Inferior parietal cortex (tissue), 1 donor: ENCODE measurements around the gene TMEM114.
A peak's percentile ranks its signal among the peaks of the same experiment; 100 is the strongest.

Experiments used
- DNase-seq: peaks from one replicate; pipeline ENCODE4 v3.0.0-alpha.2; 2016; ENCODE audit errors: extremely low spot score

TMEM114 gene

DNA sequence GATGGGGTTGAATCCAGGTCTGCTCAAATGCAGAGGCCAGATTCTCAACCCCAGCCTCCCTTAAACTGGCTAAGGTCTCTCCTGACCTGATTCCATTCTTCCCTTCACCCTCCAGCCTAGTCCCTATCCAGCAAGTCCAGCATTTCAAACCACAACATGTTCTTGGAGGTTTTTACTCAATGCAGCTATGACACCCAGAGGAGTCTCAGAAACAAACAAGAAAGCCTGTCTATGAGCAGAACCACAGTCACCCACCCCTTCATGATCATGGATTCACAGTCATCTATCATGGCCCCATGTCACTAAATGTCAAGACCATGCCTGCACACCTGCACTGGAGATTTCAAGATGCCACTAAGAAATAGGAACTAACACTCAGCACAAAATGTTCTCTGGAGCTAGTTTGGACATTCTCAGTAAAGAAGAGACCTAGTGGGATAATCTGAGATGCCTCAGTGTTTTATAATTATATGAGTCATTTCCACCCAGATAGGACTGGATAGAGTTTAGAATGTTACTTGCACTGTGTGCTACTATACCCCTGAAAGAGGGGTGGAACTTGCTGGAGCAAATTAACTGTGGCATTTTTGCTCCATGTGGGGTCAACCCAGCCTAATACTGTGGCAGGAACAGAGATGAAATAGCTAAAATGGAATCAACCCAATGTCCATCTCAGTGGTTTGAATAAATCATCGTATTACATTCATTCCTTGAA is 21.7 kb upstream of the TMEM114 start:
- DNase-seq = no peak

DNA sequence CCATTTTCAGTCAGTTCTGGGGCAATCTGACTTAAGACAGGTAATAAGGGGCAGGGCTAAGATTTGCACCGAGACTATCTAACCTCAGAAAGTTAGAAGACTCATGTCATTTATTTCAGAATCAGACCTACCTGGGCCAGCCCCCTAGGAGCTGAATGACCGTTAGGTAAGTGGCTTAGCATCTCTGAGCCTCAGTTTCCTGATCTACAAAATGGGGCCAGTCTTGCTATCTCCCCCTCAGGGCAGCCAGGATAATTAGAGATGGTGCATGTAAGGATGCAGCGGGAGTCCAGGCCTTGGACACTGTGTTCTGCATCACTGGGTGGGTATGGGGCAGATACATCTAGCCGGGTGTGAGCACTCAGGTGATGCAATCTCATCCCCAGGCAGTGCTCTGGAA is 20.8 kb upstream of the TMEM114 start:
- DNase-seq = no peak

GRCh38 chr16:8607214-8607613 is 16.9 kb upstream of the TMEM114 start:
- no peak for DNase-seq

GRCh38 chr16:8605554-8605953 is 15.2 kb upstream of the TMEM114 start:
- no peak for DNase-seq

DNA sequence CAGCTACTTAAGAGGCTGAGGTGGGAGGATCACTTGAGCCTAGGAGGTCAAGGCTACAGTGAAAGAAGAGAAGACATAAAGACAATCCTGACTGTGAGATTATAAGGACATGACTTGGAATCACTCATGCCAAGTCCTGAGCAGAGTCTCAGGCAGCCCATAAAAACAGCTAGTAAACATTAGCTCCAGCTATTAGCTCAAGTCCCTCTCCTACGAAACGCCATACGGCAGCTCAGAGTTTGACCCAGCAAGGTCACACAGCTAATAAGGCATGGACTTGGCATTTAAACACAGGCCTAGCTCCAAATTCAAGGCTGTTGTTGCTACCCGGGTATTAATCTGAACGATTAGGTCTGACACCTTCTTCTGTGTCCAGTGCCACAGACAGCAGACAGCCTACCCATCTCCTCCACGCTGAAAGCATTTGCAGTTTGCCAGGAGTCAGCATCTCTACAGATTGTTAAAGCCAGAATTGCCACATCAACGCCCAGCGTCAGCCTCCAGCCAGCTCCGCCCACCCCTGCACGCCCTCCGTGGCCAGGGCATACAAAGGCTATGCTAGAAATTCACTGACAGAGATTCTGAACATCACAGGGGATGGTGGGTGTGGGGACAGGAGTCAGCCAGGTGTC is 9.9 kb upstream of the TMEM114 start:
- no peak for DNase-seq

GRCh38 chr16:8596581-8596980 is 6.3 kb upstream of the TMEM114 start:
- DNase-seq = no peak

DNA sequence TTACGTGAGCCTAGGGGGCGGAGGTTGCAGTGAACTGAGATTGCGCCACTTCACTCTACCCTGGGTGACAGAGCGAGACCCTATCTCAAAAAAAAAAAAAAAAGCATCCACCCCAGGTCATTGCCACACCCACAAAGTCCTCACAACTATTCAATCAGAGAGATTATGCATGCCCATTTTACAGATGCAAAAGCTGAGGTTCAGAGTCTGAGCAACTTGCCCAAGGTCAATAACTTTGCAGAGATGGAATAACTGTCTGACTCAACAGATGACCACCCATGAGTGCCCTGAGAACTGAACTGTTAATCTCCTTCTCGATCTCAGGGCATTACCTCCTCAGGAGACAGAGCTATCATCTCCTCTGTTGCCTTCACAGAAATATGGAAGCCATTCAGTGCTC is 5.5 kb upstream of the TMEM114 start:
- DNase-seq = no peak

- DNase-seq = no peak
These were observed 3.9 kb upstream of the TMEM114 start for GRCh38 chr16:8594149-8594666.

DNA sequence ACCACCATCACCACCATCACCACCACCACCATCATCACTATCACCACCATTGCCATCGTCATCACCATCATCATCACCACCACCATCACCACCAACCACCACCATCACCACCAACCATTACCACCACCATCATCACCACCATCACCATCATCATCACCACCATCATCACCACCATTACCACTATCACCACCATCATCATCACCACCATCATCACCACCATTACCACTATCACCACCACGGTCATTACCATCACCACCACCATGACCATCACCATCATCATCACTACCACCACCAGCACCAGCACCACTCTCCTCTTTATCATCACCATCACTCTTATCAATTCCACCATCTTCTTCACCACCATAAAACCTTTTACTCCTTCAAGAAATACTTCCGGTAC is 1.1 kb upstream of the TMEM114 start:
- no peak for DNase-seq

DNA sequence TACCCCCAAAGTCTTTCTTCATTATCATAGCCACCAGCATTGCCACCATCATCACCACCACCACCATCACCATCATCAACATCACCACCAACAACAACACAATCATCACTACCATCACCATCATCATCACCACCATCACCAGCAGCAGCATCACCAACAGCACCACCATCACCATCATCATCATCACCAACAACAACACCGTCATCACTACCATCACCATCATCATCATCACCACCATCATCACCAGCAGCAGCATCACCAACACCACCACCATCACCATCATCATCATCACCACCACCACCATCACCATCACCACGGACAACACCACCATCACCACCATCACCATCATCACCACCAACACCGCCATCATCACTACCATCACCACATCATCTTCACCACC is 500 bp upstream of the TMEM114 start:
- no peak for DNase-seq

DNA sequence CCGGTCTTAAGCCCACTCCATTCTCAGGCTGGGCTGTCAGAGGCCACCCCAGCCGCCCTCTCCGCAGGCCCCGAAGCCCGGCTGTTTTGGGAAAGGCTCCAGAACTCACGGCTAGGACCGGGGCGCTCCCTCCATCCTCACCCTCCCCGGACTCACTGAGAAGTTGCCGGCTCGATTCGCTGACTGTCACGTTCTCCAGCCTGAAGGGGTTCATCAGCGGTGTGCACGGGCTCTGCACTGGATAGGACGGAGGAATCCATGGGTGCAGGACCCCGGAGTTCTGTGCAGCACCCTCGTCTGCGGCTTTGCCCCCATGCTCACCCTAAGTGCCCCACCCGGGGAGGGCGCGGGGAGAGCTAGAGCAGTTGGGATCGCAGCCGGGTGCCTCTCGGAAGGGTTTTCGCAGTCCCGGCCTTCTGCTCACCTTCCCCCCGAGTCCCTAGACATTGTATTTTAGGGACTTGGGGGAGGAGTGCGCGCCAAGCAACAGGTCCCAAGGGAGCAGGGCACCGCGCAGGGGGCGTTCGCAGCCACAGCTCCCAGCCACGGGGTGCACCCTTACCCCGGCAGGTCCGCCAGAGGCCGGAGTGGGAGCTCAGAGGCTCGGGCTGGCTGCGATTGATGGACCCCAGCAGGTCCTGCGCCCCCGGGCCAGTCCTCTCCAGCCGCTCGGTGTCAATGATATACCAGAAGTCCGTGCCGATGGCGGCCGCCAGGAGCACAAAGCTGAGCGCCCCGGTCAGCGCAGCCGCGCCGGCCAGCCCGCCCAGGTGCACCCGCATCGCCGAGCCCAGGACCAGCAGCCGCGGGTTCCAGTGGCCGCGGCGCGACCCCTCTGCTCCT is 1.0 kb downstream of the TMEM114 start:
- no peak for DNase-seq

DNA sequence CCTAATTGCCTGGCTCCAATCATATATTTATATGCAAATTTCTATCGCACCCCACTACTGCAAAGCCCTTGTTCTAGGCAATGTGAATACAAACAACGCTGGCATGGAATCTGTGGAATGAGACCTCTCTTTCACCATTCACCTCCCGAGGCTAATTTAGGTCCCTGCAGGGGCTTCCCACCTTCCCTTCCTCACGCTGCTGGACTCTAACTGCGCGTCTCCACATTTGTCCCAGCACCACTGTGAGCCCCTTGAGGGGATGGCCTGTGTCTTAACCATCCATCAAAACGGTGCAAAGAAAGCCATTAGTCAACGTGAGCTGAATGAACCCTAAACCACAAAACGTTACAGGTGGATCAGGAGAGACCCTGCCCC is 1.6 kb downstream of the TMEM114 start:
- no peak for DNase-seq

GRCh38 chr16:8587065-8587464 is 3.2 kb downstream of the TMEM114 start:
- DNase-seq = no peak

GRCh38 chr16:8585857-8586256 is 4.5 kb downstream of the TMEM114 start:
- DNase-seq = no peak

DNA sequence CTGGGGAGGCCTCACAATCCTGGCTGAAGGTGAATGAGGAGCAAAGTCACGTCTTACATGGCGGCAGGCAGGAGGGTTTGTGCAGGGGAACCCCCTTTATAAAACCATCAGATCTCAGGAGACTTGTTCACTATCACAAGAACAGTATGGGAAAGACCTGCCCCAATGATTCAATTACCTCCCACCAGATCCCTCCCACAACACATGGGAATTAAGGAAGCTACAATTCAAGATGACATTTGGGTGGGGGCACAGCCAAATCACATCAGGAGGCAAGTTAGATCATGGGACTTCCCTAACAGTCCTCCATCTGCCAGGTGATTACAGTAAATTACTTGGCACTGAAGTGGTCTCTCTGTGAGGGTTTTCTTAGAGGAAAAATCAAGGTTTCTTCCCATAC is 5.3 kb downstream of the TMEM114 start:
- no peak for DNase-seq

GRCh38 chr16:8583732-8584131 is 6.6 kb downstream of the TMEM114 start:
- no peak for DNase-seq

GRCh38 chr16:8583199-8583598 is 7.1 kb downstream of the TMEM114 start:
- no peak for DNase-seq

DNA sequence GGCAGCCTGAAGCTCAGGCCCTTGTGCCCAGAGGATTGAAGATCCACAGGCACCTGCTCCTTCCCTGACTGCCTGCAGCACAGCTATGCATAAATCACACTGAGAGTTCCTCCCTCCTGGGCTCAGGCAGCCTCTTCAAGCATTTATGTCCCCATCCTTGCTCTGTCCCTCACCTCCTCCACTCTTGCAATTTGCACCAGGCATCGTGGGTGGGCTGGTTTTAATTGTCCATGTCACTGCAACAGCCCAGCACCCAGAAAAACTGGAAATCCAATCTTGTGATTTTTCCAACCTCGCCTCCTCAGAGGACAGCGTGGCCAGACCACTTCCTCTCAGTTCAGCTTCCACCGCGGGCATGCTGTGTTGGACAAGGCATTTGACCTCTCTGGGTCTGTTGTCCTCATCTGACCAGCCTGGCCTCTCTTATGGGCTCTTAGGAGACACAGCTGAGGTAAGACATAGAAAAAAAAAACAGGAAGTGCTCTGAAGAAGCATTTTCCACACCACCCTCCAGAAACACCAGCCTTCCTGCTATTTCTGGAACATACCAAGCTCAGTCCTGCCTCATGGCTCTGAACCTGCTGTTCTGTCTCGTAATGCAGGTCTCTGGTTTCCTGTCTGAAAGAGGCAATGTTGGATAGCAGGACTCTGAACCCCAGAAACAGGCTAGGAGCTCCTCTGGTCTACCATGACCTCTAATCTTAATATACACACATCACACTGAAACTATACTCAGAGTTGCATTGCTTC is 8.3 kb downstream of the TMEM114 start:
- DNase-seq = peak; percentile 39

GRCh38 chr16:8579559-8579958 is 10.8 kb downstream of the TMEM114 start:
- no peak for DNase-seq

DNA sequence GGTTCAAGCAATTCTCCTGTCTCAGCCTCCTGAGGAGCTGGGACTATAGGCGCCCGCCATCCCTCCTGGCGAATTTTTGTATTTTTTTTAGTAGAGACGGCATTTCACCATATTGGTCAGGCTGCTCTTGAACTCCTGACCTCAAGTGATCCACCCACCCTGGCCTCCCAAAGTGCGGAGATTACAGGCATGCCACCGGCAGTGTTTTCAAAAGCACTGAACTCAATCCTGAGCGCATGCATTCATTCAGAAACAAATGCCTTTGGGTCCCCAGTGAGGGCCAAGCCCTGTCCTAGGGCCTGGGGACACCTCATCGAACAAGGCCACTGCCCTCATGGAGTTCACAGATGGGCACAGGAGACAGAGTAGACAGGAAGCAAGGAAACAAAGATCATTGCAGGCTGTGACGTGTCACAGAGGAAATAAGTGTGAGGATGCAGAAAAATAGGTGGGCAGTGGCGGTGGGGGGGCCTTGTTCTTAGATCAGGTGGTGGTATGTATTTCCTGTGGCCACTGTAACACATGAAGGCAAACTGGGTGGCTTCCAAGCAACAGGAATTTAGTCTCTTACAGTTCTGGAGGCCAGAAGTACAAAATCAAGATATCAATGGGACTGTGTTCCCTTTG is 12.5 kb downstream of the TMEM114 start:
- DNase-seq = no peak
